Activated CD4-positive, alpha-beta T cell treated with anti-CD3 and anti-CD28 coated beads, Interleukin-2, Interleukin-6, amounts not matched to agents 100 ng/mL and 50 ng/mL, durations not matched to agents 16 hours and 8 hours (primary cell): ENCODE measurements around the gene IFITM10.

ENCODE experiments used
- DNase-seq: peaks from one replicate; pipeline ENCODE4 v3.0.0-alpha.2; 2020

The IFITM10 gene

DNA sequence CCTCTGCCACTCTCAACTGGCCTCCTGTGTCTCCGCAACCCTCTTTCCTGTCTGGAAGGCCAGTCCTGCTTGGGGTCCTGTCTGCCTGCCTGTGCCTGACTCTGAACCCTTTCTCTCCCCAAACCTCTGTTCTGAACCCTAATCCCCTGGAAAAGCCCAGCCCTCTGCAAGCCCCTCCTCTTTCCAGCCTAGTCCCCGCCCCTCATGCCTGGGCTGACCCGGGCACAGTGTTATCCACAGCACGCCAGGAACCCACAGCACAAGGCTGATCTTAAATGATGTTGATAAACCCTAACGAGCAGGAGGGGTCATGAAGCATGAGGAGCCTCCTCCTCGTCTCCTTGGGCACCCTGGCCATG is at the start of gene IFITM10:
IFITM10 (minus strand) TSS at position 115 of the 359 bp plus-strand sequence. CDS start 153 bp downstream, outside the sequence.
- DNase-seq: no peak

DNA sequence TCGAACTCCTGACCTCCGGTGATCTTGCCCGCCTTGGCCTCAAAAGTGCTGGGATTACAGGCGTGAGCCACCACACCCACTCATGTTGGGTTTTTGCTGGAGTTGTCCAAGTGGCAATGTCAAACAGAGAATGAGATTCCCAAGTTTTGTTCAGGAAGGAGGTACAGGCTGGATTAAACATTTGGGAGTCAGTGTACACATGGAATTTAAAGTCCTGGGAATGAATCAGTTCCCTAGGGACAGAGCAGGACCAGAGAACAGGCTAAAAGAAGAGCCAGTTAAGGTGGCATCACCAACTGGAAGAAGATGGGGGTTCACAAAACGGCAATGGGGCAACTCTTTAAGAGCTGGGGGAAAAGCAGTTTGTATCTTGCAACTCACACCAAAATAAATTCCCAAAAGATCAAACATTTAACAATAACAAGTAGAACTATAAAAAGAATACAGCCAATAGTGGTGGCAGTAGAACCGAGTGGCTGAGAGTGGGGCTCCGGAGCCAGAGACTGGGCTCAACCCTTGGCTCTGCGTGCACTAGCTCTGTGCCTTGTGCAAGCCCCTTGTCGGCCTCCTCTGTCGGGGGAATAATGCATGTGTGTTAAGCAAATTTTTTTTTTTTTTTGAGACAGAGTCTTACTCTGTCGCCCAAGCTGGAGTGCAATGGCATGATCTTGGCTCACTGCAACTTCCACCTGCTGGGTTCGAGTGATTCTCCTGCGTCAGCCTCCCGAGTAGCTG is 47.2 kb upstream of the IFITM10 start:
- no peak for DNase-seq

DNA sequence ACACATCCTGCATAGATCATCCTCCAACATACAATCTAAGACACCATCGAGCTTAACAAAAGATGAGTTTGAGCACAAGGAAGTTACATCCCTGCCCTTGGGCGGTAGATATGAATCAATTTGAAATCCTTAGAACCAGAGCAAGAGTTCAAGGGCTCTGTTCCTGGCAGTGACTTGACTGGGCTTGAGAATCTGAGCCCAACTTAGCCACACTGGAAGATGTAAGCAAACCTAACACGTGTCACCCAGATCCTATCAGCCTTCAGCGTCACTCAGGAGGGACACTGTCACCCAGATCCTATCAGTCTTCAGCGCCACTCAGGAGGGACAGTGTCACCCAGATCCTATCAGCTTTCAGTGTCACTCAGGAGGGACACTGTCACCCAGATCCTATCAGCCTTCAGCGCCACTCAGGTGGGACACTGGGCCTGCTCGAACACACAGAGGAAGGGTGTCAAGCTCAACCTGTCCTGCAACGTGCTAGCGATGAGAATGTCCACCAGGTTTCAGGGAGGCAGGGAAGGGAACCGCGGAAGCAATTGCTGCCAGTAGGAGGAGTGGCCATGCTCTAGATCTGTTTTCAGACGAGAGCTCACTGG is 46.1 kb upstream of the IFITM10 start:
- DNase-seq: no peak

DNA sequence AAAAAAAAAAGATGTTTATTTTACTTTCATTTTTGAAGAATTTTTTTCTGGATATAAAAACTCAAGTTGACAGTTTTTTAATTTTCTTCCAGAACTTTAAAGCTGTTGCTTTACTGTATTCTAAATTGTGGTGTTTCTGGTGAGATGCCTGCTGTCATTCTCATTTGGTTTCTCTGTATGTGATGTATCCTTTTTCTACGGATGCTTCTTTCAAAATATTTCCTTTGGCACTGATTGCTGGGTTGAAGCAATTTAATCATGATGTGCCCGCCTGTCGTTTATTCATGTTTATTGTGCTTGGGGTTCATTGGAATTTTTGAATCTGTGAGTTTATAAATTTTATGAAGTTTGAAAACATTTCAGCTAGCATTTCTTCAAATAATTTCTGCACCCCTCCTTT is 42.7 kb upstream of the IFITM10 start:
- DNase-seq: no peak

DNA sequence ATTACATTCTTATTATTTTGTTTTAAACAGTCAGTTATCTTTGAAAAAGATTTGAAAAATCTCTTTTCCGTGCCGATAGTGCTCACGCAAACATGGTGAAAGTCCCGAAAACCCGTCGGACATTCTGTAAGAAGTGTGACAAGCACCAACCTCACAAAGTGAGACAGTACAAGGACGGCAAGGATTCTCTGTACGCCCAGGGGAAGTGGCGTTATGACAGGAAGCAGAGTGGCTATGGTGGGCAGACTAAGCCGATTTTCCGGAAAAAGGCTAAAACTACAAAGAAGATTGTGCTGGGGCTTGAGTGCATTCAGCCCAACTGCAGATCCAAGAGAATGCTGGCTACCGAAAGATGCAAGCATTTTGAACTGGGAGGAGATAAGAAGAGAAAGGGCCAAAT is 42.1 kb upstream of the IFITM10 start:
- peak; percentile 20 for DNase-seq

DNA sequence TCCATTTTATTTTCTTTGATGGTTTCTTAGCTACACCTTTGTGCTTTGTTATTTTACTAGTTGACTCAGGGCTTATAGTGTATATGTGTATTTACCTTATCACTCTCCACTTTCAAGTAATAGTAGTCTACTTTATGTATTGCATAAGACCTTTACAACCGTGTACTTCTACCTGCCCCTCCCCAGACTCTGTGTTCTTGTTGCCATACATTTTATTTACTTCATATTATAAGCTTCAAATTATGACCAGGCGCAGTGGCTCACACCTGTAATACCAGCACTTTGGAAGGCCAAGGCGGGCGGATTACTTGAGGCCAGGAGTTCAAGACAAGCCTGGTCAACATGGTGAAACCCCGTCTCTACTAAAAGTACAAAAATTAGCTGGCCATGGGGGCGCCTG is 41.5 kb upstream of the IFITM10 start:
- no peak for DNase-seq

DNA sequence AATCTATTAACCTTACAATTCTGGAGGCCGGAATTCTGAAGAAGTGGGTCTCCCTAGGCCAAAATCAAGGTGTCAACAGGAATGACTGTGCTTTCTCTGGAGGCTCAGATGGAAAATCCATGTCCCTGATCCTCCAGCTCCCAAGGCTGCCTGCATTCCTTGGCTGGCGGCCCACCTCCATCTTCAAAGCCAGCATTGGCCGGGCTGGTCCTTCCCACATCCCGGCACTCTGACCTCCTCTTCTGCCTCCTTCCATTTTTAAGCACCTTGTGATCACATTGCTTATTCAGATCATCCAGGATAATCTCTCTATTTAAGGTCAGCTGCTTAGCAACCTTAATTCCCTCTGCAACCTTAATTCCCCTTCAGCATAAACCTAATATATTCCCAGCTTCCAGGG is 36.1 kb upstream of the IFITM10 start:
- no peak for DNase-seq

DNA sequence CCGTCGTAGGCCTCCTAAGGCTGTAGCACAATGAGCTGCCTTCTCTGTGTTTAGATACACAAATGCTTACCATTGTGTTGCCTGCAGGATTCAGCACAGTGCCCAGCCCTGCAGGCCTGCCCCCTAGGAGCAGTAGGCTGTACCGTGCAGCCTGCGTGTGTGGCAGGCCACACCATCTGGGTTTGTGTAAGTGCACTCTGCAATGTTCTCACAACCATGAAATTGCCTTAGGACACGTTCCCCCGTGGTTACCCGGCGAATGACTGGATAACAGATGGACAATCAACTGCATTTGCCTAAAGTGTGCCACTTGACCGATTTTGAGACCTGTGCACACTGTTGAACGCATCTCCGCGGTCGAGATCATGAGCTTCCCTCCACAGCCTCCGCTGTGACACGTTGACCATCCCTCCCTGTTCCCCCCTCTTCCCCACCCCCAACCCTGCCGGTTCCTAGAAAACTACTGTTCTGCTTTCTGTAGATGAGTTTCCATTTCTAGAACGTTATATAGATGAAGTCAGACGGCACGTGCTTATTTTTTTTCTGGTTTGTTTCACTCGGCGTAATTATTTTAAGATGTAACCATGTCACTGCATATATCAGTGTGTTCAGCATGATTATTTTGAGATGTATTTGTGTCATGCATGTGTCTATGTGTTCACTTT is 35.5 kb upstream of the IFITM10 start:
- DNase-seq: no peak

DNA sequence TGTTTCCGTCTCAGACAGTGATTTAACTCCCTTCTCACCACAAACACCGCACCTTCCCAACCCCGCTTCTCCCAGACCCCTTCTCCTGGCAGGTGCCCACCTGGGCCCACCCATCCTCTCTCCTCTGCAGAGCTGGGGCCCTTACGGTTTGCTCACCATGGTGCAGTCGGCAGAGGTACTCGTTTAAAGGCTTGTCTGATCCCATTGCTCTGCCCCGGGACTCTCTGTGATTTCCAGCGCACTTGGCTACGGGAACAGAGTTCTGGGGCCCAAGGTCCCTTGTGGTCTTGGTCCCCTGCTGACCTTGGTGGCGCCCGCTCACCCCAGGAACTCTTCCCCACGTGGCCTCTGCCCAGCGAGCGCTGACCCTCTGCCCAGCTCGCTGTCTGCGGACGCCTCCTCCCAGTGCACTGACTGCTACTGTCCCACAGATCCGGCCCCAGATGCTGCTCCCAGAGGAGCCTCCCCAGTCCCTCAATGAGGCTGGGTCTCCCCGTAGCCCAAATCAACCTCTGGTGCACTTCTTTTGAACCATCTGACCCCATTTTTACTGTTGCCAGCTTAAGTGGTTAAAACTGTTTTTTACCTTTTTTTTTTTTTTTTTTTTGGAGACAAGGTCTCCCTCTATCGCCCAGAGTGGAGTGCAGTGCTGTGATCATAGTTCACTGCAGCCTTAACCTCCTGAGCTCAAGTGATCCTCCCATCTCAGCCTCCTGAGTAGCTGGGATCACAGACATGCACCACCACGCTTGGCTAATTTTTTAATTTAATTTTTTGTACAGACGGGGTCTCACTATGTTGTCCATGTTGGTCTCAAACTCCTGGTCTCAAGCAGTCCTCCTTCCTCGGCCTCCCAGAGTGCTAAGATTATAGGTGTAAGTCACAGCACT is 34.6 kb upstream of the IFITM10 start:
- no peak for DNase-seq

DNA sequence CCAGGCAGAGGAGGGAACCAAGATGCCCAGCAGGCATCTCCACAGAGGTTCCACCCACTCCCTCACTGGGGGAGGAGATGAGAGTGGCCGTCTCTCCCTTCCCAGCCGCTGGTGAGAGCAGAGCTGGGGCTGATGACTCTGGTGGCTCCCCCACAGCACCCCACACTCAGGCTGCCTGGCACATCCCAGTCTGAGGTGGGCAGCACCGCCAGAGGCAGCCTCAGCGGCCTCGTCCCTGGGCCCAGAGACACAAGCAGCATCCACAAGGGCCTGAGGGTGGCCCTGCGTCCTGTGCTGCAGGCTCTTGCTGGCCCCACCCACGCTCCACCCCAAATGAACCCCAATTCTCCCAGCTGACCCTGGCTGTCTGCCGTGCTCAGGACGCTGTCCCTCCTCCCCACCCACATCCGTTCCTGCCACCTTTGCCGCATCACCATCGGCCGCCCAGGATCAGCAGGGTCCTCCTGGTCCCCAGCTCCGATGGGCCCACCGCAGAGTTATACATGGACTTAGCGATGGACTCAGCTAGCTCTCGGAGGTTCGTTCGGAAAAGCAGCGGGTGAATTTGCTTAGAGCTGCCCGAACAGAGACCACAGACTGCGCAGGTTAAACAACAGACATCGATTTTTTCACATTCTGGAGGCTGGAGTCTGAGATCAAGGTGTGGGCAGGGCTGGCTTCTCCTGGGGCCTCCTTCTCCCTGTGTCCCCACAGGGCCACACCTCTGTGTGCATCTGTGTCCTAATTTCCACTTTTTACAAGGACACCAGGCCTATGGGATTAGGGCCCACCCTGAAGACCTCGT is 33.5 kb upstream of the IFITM10 start:
- no peak for DNase-seq

DNA sequence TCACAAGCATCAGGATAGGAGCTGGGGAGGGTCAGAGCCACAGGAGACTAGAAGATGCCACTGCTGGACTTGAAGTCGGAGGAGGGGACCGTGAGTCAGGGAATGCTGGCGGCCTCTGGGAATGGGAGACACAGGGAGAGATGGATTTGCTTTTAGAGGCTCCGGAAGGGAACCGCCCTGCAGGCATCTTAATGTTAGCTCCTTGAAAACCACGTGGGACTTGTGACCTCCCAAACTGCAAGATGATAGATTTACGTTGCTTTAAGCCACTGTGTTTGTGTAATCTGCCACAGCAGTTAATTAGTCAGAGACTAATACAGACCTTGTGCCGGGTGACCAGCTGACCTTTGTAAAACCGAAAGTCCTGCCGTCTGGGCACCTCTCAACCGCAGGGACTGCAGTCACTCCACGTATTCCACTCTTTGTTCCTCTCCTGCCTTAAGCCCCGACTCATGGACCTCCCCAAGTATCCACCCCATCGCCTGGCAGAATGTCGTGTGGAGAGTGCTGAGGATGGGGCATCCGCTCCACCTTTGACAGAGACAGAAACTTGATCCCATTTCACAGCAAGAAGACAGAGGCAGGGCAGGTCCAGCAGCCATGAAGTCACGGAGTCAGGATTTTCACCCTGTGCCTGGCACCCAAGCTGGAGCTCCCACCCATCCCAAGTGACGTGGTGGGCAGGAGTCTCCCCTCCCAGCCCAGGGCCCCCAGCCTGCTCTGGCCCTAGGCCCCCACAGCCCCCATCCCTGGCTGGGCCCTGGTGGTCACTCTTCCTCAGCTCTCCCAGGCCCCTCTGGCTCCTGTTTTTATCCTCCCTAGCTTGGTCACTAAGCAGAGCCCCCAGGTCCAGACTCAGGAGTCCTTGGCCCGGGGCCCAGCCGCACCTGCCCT is 32.7 kb upstream of the IFITM10 start:
- DNase-seq: no peak

DNA sequence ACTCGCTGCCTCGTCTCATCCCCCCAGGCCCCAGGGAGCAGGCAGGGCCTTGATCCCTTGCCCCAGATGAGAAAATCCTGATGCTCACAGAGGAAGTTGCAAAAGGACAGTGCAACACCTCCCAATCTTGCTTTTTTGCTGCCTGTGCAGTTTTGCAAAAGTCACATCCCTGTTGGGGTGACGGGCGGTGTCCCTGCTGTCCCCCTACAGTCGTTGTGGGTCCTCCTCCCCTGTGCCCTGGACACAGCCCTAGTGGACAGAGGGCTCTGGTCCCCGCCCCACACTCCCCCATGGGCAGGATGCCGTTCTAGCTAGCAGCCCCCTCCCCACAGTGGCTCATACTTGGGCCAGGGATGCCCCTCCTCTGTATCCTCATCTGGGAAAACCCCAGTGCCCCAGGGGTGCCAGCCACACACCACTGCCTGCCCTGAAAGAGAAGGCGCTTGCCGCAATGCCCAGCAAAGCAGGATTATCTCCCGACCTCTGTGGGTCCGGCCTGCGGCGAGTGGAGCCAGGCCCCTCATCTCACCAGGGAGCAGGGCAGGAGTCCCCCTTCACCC is 31.7 kb upstream of the IFITM10 start:
- no peak for DNase-seq

DNA sequence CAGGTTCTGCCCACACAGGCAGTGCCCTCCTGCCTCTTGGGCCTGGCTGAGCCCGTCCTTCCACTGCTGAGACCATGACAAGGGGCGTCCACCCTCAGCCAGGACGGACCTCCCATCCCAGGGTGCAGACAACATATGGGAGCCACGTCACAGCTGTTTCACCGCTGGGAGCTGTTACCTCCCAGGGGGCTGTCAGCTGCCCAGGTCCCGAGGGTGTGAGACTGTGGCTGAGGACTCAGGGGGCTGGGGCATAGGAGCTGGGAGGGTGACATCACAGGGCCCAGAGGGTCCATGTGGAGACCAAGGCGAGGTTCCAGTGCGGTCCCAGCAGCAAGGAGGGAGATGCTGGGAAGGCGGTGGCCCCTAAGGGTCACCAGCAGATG is 31.2 kb upstream of the IFITM10 start:
- no peak for DNase-seq

DNA sequence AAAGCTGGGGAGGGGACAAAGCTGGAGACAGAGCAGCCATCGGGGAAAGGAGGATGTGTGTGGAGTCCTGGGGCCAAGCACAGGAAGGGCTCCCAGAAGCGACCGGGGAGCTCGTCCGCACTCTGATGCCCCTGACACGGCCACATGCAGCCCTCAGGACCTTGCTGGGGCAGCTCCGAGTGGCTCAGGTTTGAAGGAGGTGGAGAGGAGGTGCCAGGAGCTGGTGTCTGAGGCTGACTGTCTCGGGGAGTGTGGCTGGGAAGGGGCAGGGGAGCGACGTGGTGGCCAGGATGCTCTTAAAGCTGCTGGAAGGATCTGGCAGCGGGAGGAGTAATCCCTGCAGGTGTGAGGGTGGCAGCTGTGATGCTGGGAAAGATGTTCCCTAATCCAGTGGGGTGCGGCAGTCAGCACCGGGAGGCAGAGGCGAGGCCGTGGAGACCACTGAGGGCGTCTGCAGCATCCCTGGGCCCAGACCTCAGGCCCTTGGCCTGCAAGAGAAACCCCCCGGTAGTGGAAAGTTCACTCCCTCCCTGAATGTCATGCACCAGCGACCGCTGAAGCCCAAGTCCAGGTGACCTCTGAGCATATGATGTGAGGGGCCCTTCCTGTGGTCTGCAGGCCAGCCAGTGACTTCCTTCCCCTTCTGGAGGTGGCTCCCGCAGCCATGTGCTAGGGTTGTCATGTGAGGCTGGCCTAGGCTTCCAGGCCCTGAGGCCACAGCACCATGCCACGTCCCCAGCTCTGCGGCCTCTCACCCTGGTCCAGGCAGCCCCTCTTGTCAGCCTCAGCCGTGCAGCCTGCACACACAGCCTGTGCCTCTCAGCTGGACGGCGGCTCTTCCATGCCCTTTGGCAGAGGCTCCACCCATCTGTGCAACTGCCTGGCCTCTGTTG is 30.6 kb upstream of the IFITM10 start:
- DNase-seq: no peak

DNA sequence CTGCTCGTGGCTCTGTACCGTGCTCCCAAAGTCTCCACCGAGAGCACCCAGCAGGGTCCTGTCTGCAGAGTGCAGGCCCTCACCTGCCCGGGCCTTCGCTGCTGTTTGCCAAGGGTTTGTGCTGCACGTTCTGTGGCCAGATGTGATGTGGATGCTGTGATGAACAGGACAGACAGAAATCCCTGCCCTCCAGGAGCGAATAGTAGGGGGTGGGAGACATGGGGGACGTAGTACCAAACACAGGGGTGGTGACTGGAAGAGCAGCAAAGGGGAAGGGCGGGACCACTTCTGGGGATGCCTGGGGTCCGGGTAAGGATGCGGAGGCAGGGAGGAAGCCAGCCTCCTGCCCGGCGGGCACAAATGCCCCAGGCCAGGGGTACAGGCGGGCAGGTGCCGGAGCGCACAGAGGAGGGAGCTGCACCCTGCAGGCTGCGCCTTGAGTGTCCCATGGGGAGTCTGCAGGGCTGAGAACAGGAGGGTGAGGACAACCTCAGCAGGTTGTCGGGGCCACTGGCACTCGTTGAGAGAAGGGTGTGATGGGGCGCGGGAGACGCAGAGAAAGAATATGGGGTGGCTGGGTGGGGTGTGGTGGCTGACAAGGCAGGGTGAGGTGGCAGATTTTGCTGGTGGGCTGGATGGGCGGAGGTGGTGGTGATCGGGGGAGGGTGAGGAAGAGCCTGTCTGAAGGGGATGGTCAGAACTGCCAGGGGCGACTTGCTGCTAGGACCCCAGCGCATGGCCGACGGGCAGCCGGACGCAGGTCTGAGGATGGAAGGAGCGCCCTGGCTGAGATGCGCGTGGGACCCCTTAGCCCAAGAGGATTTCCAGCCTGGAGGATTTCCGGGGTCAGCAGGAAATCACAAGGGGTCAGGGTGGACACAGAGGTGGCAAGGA is 29.7 kb upstream of the IFITM10 start:
- no peak for DNase-seq

DNA sequence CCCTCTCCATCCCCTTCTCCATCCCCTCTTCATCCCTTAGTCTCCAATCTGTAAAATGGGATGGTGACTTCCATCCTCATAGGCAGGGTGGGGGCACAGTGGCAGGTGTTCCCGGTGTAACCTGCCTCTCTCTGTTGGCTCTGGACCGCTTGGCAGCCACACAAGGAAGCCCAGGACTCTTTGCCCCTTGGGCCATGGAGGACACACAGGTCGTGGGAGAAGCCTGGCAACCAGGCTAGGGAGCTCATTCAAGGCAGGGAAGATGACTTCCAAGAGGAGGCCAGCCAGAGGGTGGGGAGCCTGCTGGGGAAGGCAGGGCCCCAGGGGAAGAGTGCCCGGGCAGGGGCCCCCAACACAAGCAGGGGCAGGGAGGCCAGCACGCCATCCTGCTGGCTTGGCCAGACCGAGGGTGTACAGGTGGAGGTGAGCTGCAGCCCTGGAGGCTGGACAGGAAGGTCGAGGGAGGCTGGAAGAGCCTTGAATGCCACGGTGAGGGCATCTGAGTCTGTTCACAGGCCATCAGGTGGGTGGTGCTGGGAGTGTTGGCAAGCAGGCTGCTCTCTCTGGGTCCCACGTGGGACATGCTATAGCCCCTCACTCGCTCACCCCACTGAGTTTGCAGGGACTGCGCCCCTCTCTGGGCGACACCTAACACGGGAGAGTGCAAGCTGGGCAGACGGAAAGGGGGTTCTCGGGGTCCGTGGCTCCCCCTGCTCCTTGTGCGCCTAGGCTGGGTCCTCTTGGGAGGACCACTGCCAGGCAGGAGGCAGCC is 28.8 kb upstream of the IFITM10 start:
- no peak for DNase-seq

DNA sequence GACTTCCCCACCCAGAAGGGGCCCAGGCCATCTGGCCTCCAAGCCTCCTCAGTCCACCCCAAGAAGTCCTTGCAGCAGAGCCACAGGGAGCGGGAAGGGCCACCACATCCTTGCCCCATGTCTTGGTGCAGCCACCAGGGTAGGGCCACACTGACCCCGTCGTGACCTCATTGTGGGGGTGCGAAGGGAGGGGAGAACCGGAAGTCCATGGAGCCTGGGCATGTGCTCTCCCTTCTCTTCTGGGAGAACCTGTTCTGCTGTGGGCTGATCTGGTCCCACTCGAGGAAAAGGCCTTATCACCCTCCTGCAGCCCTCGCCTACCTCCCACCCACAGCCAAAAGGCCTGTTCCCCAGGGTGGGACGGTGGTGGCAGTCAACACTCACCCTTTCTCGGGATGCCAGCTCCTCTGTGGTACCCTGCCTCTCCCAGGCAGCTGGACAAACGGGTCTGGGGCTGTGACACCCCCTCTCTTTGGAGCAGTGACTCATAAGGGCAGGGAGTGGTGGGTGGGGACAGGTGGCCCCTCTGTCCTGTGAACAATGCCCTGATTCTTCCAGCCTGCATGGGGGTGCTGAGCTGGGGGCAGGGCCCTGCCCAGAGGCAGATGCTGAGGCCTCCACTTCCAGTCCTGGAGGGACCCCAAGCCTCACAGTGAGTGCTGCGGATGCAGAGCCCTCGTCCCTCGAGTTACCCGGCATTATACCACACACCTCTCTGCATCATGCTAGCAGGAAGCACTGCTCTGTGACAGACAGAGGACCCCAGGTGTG is 27.9 kb upstream of the IFITM10 start:
- DNase-seq: no peak
